HG03025 (cell line): ENCODE measurements around the gene RBPJL.

Experiments used
- ATAC-seq: cut with Tn5 transposase; IDR thresholded peaks from one replicate; pipeline ENCODE4 v1.9.1; 2021; ENCODE audit warnings: mild to moderate bottlenecking, moderate library complexity; ENCODE audit not compliant: unreplicated experiment, low FRiP score

Gene RBPJL

DNA sequence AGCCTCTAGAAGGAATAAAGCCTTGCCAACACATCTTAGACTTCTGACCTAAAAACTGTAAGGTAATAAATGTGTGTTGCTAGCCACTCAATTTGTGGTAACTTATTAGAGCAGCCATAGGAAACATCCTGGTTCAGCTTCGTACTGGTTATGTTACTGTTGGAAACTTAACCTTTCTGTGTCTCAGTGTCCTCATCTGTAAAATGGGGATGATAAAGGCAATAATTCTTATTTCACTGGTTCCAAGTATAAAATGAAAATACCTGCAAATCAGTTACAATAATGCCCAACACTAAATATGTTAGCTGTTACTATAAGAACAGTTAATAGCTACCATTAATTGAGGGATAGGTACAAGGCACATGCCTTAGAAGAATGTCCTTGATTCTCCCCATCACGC lies 14.3 kb upstream of the RBPJL start:
- no peak for ATAC-seq

DNA sequence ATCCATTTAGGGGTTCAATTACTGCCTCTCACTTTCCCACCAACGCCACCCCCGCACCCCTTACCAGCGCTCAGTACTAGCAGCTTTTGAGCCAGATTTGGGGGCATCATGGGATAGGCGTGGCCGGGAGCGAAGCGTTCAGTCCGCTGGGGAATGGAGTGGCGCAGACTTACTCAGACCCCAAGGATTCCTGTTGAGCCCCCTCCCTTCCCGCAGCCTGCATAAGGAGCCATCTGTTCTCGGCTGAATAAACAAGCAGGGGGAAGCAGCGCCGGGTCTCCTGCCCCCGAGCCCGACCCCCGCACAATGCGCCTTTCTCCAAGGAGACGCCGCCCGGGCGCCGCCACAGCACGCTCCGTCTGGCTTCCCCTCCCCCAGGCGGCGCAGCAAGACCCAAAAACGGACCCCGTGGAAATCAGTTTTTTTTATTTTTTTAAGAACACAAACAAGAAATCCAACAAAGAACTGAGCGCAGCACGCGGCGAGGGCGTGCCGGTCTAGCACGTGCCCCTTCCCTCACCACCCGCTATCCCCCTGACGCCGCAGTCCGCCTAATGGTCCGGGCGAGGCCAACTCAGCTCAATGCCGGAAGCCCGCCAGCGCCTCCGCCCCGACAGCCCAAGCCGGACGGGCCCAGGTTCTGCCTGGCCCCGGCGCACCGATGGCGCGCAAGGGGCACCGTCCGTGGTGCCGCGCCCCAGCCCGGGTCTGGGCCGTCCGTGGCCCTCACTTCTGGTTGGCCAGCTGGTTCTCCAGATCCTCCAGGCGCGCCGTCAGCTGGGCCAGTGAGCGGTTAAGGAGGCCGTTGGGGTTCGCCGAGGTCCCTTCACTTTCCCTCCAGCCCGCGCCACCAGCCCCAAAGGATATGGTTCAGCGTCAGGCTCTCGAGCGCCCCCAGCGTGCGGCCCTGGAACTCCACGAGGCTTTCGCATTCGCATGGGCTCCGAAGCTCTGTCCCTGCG lies 13.3 kb upstream of the RBPJL start:
- no peak for ATAC-seq

DNA sequence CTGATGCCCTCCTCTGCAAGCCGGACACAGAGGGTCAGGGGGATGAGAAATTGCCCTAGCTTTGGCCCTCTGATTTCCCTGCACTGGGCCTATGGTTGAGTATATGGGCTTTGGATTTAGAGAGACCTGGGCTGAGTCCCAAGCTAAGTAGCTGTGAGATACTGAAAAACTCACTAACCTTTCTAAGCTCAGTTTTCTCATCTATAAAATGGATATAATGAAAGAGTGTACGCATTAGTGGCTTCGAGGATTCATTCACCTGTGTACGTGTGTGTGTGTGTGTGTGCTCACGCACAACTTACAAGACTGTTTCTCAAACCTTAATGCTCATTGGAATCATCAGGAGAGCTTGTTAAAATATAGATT lies 12.7 kb upstream of the RBPJL start:
- ATAC-seq, result no peak

DNA sequence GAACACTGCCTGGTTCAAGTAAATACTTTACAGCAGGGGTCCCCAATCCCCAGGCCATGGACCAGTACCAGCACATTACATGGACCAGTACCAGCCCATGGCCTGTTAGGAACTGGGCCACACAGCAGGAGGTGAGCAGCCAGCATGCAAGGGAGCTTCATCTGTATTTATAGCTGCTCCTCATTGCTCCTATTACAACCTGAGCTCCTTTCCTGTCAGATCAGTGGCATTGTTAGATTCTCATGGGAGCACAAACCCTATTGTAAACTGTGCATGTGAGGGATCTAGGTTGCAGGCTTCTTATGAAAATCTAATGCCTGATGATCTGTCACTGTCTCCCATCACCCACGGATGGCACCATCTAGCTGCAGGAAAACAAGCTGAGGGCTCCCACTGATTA lies 12.0 kb upstream of the RBPJL start:
- no peak for ATAC-seq

DNA sequence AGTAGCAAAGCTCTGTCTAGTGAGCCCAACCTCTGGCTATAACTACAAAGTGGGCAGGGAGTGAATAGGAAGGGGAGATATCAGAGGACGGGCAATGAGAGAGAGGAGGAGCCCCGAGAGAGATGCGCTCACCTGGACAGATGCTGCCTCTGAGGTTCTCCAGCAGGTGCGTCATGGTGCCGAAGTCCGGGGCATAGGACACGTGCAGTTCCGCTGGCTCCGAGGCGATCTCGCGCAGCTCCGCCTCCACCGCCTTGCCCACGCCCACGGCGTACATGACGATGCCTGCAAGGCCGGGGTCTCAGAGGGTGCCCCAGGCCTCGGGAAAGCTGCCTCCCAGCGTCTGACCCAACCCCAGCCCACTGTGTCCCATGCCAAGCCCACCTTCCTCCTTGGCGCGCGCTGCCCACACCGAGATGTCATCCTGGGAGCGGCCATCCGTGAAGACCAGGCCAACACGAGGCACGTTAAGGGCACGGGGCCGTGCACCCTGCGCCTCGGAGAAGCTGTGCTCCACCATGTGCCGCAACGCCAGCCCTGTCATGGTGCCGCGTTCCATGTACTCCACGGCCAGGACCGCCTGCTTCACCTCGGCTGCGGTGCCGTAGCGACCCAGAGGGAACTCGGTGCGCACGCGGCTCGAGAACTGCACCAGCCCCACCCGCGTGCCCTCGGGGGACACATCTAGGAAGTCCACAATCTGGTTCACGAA lies 8.7 kb upstream of the RBPJL start:
- ATAC-seq, result no peak

DNA sequence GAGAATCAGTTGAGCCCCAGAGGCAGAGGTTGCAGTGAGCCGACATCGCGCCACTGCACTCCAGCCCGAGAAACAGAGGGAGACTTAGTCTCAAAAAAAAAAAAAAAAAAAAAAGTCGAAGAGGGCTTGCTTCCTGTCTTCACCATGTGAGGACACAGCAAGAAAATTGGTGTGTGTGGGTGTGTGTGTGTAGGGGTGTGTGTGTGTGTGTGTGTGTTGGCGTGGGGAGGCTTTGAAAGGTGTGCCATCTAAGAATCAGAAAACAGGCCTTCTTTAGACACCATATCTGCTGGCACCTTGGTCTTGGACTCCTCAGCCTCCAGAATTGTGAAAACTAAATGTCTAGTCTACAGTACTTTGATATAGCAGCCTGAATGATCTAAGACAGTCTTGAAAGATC lies 6.9 kb upstream of the RBPJL start:
- ATAC-seq, result no peak

DNA sequence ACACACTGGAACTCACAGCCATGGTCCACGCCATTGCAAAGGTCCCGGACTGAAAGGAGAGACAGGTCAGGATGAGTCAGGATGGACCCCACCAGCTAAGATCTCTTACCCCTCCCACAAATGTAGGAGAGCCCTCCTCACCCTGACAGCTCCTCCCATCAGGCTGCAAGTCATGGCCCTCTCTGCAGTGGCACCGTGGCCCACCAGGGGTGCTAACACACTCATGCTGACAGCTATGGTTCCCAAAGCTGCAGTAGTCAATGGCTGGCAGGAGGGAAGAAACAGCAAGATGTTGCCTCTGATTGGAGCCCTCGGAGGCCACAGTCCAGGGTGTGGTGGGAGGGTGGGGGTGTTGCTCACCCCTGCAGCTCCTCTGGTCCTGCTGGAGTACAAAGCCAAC lies 5.7 kb upstream of the RBPJL start:
- no peak for ATAC-seq

DNA sequence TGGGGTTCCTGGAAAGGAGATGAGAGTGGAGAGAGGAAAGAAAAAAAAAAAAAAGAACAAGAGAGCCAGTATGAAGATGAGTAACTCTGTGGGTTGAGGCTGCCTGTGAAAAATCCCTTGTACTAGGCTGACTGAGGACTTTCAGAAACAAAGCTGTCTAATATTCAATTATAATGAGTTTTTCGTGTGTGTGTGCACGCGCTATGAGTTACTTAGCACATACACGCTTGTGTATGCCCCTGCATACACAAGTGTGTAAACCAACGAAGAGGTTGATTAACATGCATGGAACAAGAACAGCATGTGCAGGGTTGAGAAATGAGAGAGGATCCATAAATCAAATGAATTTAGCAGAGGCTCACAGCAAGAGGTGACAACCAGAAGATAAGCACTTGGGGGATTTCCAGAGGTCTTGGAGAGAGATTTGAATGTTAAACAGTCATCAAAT lies 4.8 kb upstream of the RBPJL start:
- no peak for ATAC-seq

DNA sequence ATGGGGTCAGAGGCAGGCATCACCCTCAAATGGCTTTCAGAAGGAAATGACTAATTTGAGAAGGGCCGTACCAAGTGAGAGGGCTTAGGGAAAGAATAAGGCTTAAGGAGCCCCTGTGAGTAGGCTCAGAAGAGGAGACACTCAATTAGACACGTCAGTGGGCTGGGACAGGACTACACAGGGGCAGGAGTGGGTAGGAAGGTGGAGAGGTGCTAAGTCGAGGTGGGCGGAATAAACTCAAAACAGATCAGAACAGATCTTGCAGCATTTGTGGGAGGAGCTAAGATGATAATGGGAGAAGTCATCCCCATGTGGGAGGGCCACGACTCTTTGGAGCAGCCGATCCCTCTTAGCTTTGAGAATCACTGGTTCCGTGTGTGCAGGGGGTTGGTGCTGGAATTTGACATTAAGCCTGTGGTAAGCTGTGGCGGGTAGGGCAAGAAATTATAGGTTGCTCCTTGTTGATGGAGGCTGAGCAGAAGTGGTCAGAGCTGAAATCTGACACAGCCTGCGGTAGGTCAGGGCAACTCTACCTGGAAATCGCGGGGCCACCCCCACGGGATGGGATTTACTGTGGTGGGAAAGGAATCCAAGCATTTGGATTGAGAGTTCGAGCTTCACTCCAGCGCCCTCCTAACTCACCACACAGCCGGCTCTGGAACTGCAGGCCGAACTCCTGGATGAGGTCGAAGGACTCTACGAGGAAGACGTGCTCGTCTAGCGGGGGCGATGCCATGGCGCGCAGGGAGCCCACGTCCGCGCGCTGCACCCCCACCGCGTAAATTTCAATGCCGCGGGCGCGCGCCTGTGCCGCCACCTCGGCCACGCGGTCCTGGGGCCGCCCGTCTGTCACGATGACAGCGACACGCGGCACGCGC lies 2.8 kb upstream of the RBPJL start:
- ATAC-seq, result no peak

DNA sequence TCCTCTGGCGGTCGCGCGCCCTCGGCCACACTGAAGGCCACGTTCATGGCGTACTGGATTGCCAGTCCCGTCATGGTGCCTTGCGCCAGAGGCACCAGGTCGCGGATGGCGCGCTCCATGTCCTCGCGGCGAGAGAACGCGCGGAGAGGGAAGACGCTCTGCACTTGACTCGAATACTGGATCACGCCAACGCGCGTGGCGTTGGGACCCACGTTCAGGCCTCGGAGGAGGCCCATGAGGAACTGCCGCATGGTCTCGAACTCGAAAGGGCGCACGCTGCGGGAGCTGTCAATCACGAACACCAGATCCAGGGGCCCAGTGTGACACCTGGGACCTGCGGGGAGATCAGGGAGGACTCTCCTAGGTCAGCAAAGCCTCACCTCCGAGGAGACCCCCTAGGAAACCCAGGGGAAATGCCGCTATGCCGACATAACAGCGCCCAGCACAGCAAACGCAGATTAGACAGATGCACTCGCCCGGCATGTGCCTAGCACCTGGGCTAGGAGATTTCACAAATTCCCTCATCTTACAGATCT lies 2.1 kb upstream of the RBPJL start:
- no peak for ATAC-seq

DNA sequence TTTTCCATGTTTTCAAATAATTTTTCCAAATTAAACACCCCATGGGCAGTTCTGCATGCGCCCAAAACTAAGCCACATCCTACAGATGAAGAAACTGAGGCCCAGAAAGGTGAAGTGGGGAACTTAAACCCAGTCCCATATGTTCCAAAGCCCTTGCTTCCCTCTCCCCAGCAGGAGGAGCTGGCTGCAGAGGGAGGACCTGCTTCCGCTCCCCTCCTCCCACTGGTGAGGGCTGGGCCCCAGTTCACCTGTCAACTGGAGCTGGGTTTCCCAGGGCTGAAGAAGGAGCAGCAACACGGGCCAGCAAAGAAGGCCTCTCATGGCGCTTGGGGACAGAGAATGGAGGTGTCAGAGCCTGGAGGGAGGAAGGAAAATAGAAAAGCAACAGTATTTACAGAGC lies 1.4 kb upstream of the RBPJL start:
- ATAC-seq, result no peak

DNA sequence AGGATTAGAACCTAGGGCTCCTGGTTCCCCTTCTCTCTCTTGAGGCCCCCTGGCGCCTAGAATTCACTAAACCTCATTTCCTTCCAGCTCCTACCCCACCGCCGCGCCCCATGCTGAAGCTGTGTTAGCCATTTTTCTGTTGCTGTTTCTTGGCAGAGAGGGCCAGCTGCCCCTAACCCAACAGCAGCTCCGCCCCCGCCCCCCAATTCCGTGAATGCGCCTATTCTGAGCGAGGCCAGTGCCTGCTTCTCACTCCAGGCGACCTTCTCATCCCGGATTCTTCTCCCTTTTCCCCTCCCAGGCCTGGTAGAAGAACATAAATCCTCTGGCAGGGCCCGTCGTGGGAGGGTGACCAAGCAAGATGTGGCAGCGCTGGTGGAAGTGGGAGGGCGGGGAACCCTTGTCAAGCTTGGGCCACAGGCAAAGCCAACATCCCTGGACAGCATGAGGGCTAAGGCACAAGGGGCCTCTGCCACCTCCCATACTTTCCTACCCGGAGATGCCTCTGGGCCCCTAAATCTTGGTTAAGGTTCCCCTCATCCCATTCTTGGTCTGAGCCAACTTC lies 518 bp downstream of the RBPJL start:
- no peak for ATAC-seq

DNA sequence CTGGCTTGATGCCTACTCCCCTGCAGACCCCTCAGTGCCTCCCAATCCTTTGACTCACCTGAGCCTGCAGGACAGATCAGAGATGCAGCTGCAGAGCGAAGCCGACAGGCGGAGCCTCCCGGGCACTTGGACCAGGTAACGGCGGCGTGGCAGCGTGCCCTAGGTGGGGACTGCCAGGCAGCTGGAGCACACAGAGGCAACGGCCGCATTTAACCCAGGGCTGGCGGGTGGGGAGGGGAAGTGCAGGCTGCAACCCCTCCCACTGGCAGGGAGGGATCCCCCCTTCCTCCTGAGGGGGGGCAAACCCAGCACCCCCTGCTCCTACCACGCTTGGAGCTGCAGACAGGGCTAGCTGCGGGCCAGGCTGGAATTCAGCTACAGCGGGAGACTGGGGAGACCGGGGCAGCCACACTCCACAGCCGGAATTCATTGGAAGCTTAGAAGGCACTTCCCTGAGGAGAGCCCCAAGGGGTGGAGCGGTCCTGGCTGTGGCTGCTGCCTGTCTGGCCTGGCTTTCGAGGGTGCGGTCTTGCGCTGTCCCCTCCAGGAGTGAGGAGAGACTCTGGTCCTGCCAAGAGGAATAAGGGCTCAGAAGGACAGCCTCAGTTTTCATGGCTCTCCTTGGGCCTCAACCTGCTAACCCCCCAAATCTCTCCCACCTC lies 1.6 kb downstream of the RBPJL start, which contains the start of gene MATN4:
MATN4 (minus strand) TSS at position 183 of the 662 bp plus-strand sequence. CDS start 2,717 bp downstream, outside the sequence.
- ATAC-seq, result no peak

DNA sequence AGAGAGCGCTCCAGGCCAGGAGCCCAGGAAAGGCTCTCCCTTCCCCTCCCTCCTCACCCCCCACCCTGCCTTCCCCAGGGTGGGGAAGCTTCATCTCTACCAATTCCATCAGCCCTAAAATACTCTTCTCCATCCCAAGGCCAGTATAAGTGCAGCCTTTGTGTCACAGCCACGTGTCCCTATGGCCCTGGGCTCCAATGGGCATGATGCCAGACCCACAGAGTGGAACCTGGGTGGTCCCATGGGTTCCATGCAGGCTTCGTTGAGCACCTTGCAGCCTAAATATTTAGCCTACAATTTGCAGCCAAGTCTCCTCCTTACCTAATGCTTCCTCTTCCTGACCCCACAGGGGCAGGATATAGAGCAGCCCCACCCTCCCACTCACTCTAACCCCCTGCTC lies 2.4 kb downstream of the RBPJL start:
- no peak for ATAC-seq

DNA sequence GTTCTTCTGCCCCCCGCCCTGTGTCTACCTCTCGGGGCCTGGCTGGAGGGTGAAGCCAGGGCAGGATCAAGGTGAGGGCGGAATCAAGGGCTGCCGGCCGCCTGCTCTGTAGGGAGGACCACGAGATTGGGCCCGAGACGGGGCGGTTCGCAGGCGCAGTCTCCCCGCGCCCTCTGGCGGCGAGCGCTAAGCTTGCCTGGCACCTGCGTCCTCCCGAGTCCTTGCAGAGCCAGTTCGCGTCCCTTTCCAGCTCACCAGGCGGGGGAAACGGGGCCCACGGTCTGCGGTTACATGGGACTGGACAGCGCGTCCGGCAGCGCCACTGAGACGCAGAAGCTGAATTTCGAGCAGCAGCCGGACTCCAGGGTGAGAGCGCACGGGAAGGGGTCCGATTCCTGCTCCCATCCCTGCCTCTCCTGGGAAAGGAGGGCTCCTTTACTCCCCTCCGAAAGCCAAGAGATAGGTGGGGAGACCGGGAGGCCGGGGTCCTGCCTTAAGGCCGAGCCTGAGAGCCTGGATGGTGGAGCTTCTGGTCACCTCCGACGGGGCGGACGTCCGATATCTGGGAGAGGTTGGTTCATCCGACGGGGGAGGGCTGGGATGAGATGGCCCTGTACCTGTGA lies 5.1 kb downstream of the RBPJL start:
- no peak for ATAC-seq

DNA sequence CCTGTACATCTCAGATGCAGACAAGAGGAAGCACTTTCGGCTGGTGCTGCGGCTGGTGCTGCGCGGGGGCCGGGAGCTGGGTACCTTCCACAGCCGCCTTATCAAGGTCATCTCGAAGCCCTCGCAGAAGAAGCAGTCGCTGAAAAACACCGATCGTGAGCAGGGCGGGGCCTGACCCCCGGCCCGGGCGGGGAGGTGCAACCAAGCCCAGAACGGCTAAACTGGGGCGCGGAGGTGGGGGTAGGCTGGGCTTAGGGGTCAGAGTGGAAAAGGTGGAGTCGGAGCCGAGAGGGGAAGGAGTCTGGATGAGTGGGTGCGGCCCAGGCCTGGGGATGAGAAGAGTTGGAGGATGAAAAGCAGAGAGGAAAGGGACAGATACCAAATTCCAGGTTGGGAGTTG lies 5.6 kb downstream of the RBPJL start:
- no peak for ATAC-seq

DNA sequence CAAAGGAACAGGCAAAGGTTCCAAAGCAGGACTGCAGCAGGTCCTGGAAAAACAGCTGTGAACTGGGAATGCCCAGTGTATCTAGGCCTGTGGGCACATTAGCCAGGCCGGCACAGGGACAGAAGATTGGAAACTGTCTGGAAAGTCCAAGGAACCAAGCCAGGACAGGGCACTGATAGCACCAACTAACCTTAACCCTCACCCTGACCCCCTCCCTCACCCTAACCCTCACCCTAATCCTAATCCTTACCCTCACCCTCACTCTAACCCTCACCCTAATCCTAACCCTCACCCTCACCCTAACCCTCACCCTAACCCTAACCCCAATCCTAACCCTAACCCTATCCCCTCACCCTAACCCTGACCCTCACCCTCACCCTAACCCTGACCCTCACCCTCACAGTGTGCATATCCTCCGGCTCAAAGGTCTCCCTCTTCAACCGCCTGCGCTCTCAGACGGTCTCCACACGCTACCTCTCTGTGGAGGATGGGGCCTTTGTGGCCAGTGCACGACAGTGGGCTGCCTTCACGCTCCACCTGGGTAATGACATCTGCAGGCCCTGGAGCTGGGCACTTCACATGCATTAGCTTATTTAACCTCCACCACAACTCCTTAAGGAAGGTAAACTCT lies 6.5 kb downstream of the RBPJL start:
- no peak for ATAC-seq

DNA sequence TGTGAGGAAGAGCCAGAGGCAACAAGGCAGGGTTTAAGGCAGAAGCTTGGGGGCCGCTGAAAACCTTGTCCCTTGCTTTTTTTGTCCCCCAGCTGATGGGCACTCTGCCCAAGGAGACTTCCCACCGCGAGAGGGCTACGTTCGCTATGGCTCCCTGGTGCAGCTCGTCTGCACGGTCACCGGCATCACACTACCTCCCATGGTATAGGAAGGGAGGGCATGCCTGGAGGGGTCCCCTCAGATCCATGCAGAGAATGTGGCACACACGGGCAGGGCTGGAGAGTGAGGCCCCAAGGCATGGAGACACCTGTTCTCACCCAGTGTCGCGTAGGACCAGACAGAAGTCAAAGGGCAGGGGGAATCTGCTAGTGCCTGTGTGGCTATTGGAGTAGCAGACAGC lies 7.3 kb downstream of the RBPJL start:
- ATAC-seq, result no peak

DNA sequence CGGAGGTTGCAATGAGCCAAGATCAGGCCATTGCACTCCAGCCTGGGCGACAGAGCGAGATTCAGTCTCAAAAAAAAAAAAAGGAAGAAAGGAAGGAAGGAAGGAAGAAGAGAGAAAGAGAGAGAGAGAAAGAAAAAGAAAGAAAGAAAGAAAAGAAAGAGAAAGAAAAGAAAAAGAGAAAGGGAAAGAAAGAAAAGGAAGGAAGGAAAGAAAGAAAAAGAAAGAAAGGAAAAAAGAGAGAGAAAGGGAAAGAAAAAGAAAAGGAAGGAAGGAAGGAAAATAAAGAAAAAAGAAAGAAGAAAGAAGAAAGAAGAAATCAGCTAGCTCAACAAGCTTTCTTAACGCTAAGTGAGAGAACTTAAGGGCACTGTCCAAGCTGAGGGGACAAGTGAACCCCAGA lies 9.0 kb downstream of the RBPJL start:
- no peak for ATAC-seq
